ENCODE results near the gene EMILIN2.

GRCh38 chr18:2935438-2936192, 88.8 kb downstream of the EMILIN2 start:
- no peak for TF ChIP-seq ELF4 (IDR thresholded peaks at IDR 0.05)
- no peak for TF ChIP-seq SP1 (IDR thresholded peaks at IDR 0.05)
- TF ChIP-seq ARNT (IDR thresholded peaks at IDR 0.05), result no peak
- no peak for TF ChIP-seq L3MBTL2 (conservative IDR thresholded peaks at IDR 0.05)
- TF ChIP-seq FOXM1 (IDR thresholded peaks at IDR 0.05; ENCODE audit: borderline replicate concordance), result no peak
- no peak for TF ChIP-seq PKNOX1 (IDR thresholded peaks at IDR 0.05)
- TF ChIP-seq FOXA1 (IDR thresholded peaks at IDR 0.05), result no peak
